Fibroblast of mammary gland (primary cell): ENCODE results near the gene ATF4.
"Not testable (repeated sequence)": the region's sequence is repeated elsewhere in the genome, so short reads cannot be mapped to it uniquely, and the experiment has no call there.

ENCODE experiments used
- DNase-seq: peaks from one replicate; pipeline ENCODE4 v3.0.0-alpha.2; 2010; ENCODE audit warnings: low read depth
- H3K4me3 ChIP-seq: 2 replicates; pipeline ENCODE4 v1.5.1; 2011; ENCODE audit warnings: low read depth, mild to moderate bottlenecking, low read length, moderate library complexity; ENCODE audit not compliant: control insufficient read depth
- TF ChIP-seq, protein P1 (sequence below): conservative IDR thresholded peaks from 2 replicates; pipeline ENCODE4 v1.5.1; 2011; ENCODE audit warnings: low read depth, low read length, inconsistent platforms; ENCODE audit not compliant: control insufficient read depth, insufficient read depth

Gene ATF4

DNA sequence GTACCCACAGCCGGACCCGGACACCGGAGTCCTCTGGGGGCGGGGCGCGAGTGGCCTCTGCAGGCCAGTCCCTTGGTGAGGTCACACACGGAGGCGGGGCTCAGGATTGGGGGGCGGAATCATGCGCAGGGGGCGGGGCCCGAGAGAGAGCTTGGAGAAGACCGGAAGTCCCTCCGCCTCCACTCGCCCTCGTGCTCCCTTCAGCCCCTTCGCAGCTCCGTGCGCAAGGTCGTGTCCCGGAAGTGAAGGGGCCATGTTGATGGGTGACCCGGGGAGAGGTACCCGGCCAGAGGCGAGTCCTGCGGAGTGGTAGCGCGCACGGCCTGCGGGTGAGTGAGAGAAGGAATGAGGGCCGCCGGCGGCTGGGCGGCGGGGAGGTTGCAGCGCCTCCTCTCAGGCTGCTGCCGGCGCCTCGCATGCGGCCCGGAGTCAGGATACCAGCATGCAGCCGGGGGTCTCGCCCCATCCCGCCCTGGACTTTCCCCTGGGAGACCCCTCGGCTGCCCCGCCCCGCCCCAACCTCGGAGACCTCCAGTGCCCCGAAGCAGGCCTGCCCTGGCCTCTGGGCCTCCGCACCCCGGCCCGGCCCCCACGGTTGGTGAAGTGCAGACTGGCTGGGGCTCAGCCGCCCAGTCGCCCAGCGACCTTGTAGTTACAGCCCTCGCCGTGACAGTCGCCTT, 18.1 kb upstream of the ATF4 start, which contains the start of gene MIEF1:
TSS of gene MIEF1 (plus strand) at position 182 of the 680 bp plus-strand sequence. CDS start 9,005 bp downstream, outside the sequence.
- TF ChIP-seq, protein P1, sequence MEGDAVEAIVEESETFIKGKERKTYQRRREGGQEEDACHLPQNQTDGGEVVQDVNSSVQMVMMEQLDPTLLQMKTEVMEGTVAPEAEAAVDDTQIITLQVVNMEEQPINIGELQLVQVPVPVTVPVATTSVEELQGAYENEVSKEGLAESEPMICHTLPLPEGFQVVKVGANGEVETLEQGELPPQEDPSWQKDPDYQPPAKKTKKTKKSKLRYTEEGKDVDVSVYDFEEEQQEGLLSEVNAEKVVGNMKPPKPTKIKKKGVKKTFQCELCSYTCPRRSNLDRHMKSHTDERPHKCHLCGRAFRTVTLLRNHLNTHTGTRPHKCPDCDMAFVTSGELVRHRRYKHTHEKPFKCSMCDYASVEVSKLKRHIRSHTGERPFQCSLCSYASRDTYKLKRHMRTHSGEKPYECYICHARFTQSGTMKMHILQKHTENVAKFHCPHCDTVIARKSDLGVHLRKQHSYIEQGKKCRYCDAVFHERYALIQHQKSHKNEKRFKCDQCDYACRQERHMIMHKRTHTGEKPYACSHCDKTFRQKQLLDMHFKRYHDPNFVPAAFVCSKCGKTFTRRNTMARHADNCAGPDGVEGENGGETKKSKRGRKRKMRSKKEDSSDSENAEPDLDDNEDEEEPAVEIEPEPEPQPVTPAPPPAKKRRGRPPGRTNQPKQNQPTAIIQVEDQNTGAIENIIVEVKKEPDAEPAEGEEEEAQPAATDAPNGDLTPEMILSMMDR, result no peak
- DNase-seq, result peak; percentile 93

DNA sequence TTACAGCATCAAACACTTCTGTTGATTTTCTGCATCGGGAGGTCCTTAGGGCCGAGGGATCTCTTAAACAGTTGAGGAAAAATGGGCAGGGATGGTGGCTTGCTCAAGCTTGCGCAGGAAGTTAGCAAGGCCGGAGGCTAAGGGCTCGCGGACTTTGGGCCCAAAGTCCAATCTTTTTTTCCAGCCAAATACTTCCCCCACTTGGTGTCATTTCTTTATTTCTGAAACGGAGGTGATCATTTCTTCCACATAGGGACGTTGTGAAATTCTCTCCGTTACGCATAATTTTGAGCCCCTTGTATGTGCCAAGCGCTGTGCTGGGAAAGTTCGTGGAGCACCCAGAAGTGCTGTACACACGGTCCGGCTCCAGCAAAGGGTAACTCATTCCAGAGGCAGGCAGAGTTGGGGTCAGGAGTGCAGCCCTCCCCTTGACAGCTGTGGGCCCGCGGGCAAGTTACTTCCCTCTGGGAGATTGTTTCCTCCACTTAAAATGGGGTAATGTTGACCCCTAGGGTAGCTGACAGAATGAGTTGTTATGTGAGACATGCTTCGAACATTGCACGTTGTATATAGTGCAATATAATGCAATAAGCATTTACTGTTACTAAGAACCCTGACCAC, 17.5 kb upstream of the ATF4 start:
- peak; percentile 34 for DNase-seq
- TF ChIP-seq, protein P1, result no peak
- H3K4me3 ChIP-seq, result peak overlapping the region; percentile 81

More for the DNA sequence above, 18.1 kb upstream of the ATF4 start, which contains the start of gene MIEF1:
- peak within 1 kb of the TSS; percentile 81 for H3K4me3 ChIP-seq

- TF ChIP-seq, protein P1, result no peak
- no peak for DNase-seq
- H3K4me3 ChIP-seq, result peak overlapping the region; percentile 81
Observed at GRCh38 chr22:39503630-39504029, 16.7 kb upstream of the ATF4 start.

- no peak for DNase-seq
- TF ChIP-seq, protein P1, result no peak
- H3K4me3 ChIP-seq, result no peak overlapping the region
Observed at GRCh38 chr22:39504071-39504470, 16.3 kb upstream of the ATF4 start.

DNA sequence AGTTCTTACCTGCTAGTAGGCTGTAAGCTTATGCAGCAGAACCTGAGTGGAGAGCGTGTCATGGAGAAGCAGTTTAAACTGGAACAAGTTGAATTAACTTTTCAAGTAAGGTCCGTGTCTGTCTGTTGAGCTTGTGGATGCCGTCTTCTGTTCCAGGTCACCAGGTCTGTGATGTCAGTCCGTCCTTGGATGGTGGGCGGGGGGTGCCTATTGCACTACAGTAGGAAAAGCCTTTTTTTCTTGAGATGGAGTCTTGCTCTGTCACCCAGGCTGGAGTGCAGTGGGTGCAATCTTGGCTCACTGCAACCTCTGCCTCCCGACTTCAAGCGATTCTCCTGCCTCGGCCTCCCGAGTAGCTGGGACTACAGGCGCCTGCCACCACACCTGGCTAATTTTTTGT, 13.3 kb upstream of the ATF4 start:
- DNase-seq, H3K4me3 ChIP-seq: not testable (repeated sequence)

GRCh38 chr22:39508393-39508792, 12.0 kb upstream of the ATF4 start:
- TF ChIP-seq, protein P1, result no peak
- DNase-seq, result no peak

GRCh38 chr22:39510529-39511149, 9.7 kb upstream of the ATF4 start:
- no peak for DNase-seq
- no peak overlapping the region for H3K4me3 ChIP-seq
- TF ChIP-seq, protein P1, result no peak

More at GRCh38 chr22:39508393-39508792, 12.0 kb upstream of the ATF4 start:
- no peak overlapping the region for H3K4me3 ChIP-seq
